Nephron (organoid): ENCODE results near the gene MPP4.
"Not testable (repeated sequence)": the region's sequence is repeated elsewhere in the genome, so short reads cannot be mapped to it uniquely, and the experiment has no call there.

Experiments
- H3K27ac Mint-ChIP-seq, 3 experiments: 2 replicates each; pipeline ENCODE4 v1.8.0; 2020; ENCODE audit warnings: mixed read lengths in 3 of 3, mild to moderate bottlenecking in 2 of 3, moderate library complexity in 1 of 3
- H3K27me3 Mint-ChIP-seq: 2 replicates; pipeline ENCODE4 v1.8.0; 2021; ENCODE audit warnings: low read depth, mild to moderate bottlenecking, moderate library complexity, mixed read lengths
- H3K36me3 Mint-ChIP-seq: 2 replicates; pipeline ENCODE4 v1.8.0; 2020; ENCODE audit warnings: low read depth, mixed read lengths
- H3K4me1 Mint-ChIP-seq: 2 replicates; pipeline ENCODE4 v1.8.0; 2020; ENCODE audit warnings: mixed read lengths
- H3K4me3 Mint-ChIP-seq, 3 experiments: 2 replicates each; pipeline ENCODE4 v1.8.0; 2020; ENCODE audit warnings: mild to moderate bottlenecking in 3 of 3, mixed read lengths in 3 of 3, moderate library complexity in 2 of 3
- H3K9me3 Mint-ChIP-seq: 2 replicates; pipeline ENCODE4 v1.8.0; 2020; ENCODE audit warnings: mixed read lengths
- CTCF ChIP-seq, 3 experiments: fragments of 200-600 bp; sonication (generic); IDR thresholded peaks; one replicate each; pipeline ENCODE4 v1.5.0; 2021; ENCODE audit warnings: antibody characterized with exemption in 3 of 3; ENCODE audit not compliant: unreplicated experiment in 3 of 3

The MPP4 gene

GRCh38 chr2:201674298-201674697 lies 24.1 kb downstream of the MPP4 start:
- H3K36me3 Mint-ChIP-seq = no peaks in the 10 kb centered on the region
- peaks cover 6% of the 10 kb centered on the region for H3K27me3 Mint-ChIP-seq
- no peaks in the 10 kb centered on the region for H3K4me1 Mint-ChIP-seq
- no peak overlapping the region for H3K4me3 Mint-ChIP-seq
- no peaks in the 10 kb centered on the region for H3K9me3 Mint-ChIP-seq
- no peak overlapping the region for H3K27ac Mint-ChIP-seq
- TF ChIP-seq CTCF (IDR thresholded peaks at IDR 0.05; ENCODE audit: unreplicated experiment in 3 of 3) = no peak

- Mint-ChIP-seq H3K4me1 (no peaks in the 10 kb centered on the region), H3K4me3 (no peak overlapping the region), H3K27ac (no peak overlapping the region), H3K27me3 (peaks cover 6% of the 10 kb centered on the region), H3K9me3 (no peaks in the 10 kb centered on the region), H3K36me3 (no peaks in the 10 kb centered on the region)
- no peak for TF ChIP-seq CTCF (IDR thresholded peaks at IDR 0.05; ENCODE audit: unreplicated experiment in 3 of 3)
Measured at GRCh38 chr2:201673546-201673945, 24.9 kb downstream of the MPP4 start.

GRCh38 chr2:201671205-201671604 lies 27.2 kb downstream of the MPP4 start:
- H3K36me3 Mint-ChIP-seq, H3K27me3 Mint-ChIP-seq, H3K4me3 Mint-ChIP-seq, H3K4me1 Mint-ChIP-seq, H3K9me3 Mint-ChIP-seq, H3K27ac Mint-ChIP-seq: not testable (repeated sequence)

- Mint-ChIP-seq H3K4me3 (no peak overlapping the region), H3K9me3 (no peaks in the 10 kb centered on the region), H3K4me1 (no peaks in the 10 kb centered on the region), H3K27ac (no peak overlapping the region), H3K36me3 (no peaks in the 10 kb centered on the region), H3K27me3 (peaks cover 6% of the 10 kb centered on the region)
- no peak for TF ChIP-seq CTCF (IDR thresholded peaks at IDR 0.05; ENCODE audit: unreplicated experiment in 3 of 3)
Measured at GRCh38 chr2:201669865-201670264, 28.6 kb downstream of the MPP4 start.

- TF ChIP-seq CTCF (IDR thresholded peaks at IDR 0.05; ENCODE audit: unreplicated experiment in 3 of 3) = no peak
- Mint-ChIP-seq H3K27me3 (no peaks in the 10 kb centered on the region), H3K4me1 (no peaks in the 10 kb centered on the region), H3K4me3 (no peak overlapping the region), H3K27ac (no peak overlapping the region), H3K36me3 (no peaks in the 10 kb centered on the region), H3K9me3 (no peaks in the 10 kb centered on the region)
Measured at GRCh38 chr2:201668402-201668910, 30.0 kb downstream of the MPP4 start.

- Mint-ChIP-seq H3K4me1 (no peaks in the 10 kb centered on the region), H3K9me3 (no peaks in the 10 kb centered on the region), H3K27me3 (no peaks in the 10 kb centered on the region), H3K27ac (no peak overlapping the region), H3K4me3 (no peak overlapping the region), H3K36me3 (no peaks in the 10 kb centered on the region)
- no peak for TF ChIP-seq CTCF (IDR thresholded peaks at IDR 0.05; ENCODE audit: unreplicated experiment in 3 of 3)
Measured at GRCh38 chr2:201664334-201664733, 34.1 kb downstream of the MPP4 start.
